Measurements from ENCODE around the gene HLA-DQA2. TPM values are rescaled to one million over a fixed set of nuclear protein-coding genes. Genes with fewer than 3 reads are reported as not detected.

The HLA-DQA2 gene
- total and polyA plus RNA-seq, 2 of the 4 experiments (the other 2 are of a cell fraction) = not detected

DNA sequence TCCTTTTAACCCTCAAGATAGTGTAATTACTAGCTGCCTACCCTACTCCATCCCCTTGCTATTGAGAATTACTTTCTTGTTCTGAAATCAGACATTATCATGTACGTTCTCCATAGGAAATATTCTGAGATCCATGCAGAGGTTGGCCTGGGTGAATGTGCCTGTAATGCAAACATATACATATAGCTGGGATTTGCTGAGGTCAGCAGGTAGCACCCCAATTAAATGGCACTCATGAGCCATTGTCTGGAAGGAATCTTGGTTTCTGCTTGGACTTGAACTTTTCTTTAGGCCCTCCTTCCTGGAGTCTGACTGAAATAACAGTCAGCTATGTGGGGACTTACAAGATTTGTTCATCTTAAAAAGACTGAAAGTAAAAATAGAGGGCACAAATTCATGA is 18.5 kb downstream of the HLA-DQA2 start:
- intact Hi-C loops (cut with micrococcal nuclease) = no loop called here
- H3K14ac ChIP-seq (replicated peaks; ENCODE audit: low read depth, low read length) = no peak overlapping the region
- H2AK5ac ChIP-seq (ENCODE audit: low read depth, low read length) = no peak overlapping the region
- no peak overlapping the region for H3K56ac ChIP-seq (ENCODE audit: extremely low read depth, insufficient read depth, low read length)
- WGBS, 2 experiments (ENCODE audit: extremely low coverage in 2 of 2, insufficient read length in 1 of 2) = no CpG with 5 or more reads among the region's 1 CpG
- TF ChIP-seq NFE2L2 (IDR thresholded peaks at IDR 0.05; ENCODE audit: low read depth, low read length) (no peak), FOS (IDR thresholded peaks at IDR 0.05; ENCODE audit: low read depth, low read length) (no peak), POLR2A (IDR thresholded peaks at IDR 0.05; ENCODE audit: low read depth, low read length) (no peak), MAFK (IDR thresholded peaks at IDR 0.05; ENCODE audit: low read depth, low read length) (peak; percentile 84)
- no peak overlapping the region for H4K8ac ChIP-seq (ENCODE audit: low read depth in 2 of 2, low read length in 2 of 2)
- POLR2A ChIA-PET (ENCODE audit: unreplicated experiment) = no interaction called here
- H4K91ac ChIP-seq (ENCODE audit: insufficient read depth, low read depth, low read length) = no peak overlapping the region
- H4K5ac ChIP-seq (ENCODE audit: low read depth, low read length) = no peak overlapping the region
- H3K9ac ChIP-seq (ENCODE audit: low read depth, low read length) = no peak overlapping the region
- no peak overlapping the region for H2BK15ac ChIP-seq (ENCODE audit: low read depth, low read length)
- no peak overlapping the region for H2BK120ac ChIP-seq (ENCODE audit: low read depth, low read length)
- H3K27ac ChIP-seq (ENCODE audit: insufficient read depth, low read length) = no peak overlapping the region
- no peak overlapping the region for H2BK5ac ChIP-seq (ENCODE audit: low read depth, low read length, poor library complexity, severe bottlenecking)
- no peak overlapping the region for H3K23ac ChIP-seq (ENCODE audit: low read depth, low read length)
- in situ Hi-C loops (cut with MboI; ENCODE audit: low sequenced_read_pairs) = loop anchor here (5.0 kb wide), 1 partner anchor 97 kb away; no protein-coding TSS in a partner anchor
- H3K4me1 ChIP-seq (ENCODE audit: control insufficient read depth, insufficient read depth, low read length) = no peaks in the 10 kb centered on the region
- no peaks in the 10 kb centered on the region for H3K9me3 ChIP-seq (ENCODE audit: control insufficient read depth, insufficient read depth, low read length)
- H3K36me3 ChIP-seq (ENCODE audit: control insufficient read depth, insufficient read depth, low read length) = no peaks in the 10 kb centered on the region
- H3K18ac ChIP-seq (ENCODE audit: low read depth, low read length) = no peak overlapping the region
- CTCF ChIA-PET = no interaction called here
- H3K4me3 ChIP-seq (ENCODE audit: insufficient read depth, low read depth, low read length) = no peak overlapping the region
- H2BK20ac ChIP-seq (ENCODE audit: low read depth, low read length) = no peak overlapping the region
- H3K9me1 ChIP-seq (ENCODE audit: insufficient read depth, low read length) = no peaks in the 10 kb centered on the region
- peaks cover 4% of the 10 kb centered on the region for H3K27me3 ChIP-seq (ENCODE audit: control insufficient read depth, insufficient read depth, low read length)
- no peak overlapping the region for H2AK9ac ChIP-seq (replicated peaks; ENCODE audit: low read depth, low read length, poor library complexity)
- no peaks in the 10 kb centered on the region for H4K20me1 ChIP-seq (ENCODE audit: insufficient read depth, low read length)
- no peaks in the 10 kb centered on the region for H3K79me1 ChIP-seq (ENCODE audit: low read depth in 1 of 2, low read length in 2 of 2)
- DNase-seq (no peak), ATAC-seq (ENCODE audit: low read depth) (no peak)
- H2AFZ ChIP-seq (replicated peaks; ENCODE audit: low read length, poor library complexity) = no peak overlapping the region
- dilution Hi-C loops (cut with HindIII; ENCODE audit: low sequenced_read_pairs, unreplicated experiment) = no loop called here
- no peak overlapping the region for H3K4me2 ChIP-seq (ENCODE audit: low read depth, low read length)
- no peak overlapping the region for H3K4ac ChIP-seq (ENCODE audit: low read depth, low read length)
- no TSS peak for BruUV-seq (replicated peaks)
